OCI-M2 (cell line): ENCODE measurements around the gene MAP2K7.
"Not testable (repeated sequence)": the region's sequence is repeated elsewhere in the genome, so short reads cannot be mapped to it uniquely, and the experiment has no call there.

ENCODE experiments used
- DNase-seq: peaks from one replicate; lab custom pipeline; 2025; ENCODE audit not compliant: unreplicated experiment; lab: John Stamatoyannopoulos, UW

MAP2K7 gene

GRCh38 chr19:7928741-7929701 lies 25.3 kb downstream of the MAP2K7 start:
- DNase-seq: no peak

- DNase-seq: not testable (repeated sequence)
Observed at GRCh38 chr19:7930030-7930429, 26.4 kb downstream of the MAP2K7 start.

- DNase-seq: no peak
Observed at GRCh38 chr19:7930765-7931164, 27.1 kb downstream of the MAP2K7 start.

GRCh38 chr19:7931221-7932061 lies 27.8 kb downstream of the MAP2K7 start:
- DNase-seq: no peak

GRCh38 chr19:7932276-7932929 lies 28.7 kb downstream of the MAP2K7 start:
- no peak for DNase-seq

- no peak for DNase-seq
Observed at GRCh38 chr19:7932930-7933300, 29.2 kb downstream of the MAP2K7 start.

- no peak for DNase-seq
Observed at GRCh38 chr19:7933411-7933810, 29.7 kb downstream of the MAP2K7 start.

GRCh38 chr19:7933828-7934725 lies 30.4 kb downstream of the MAP2K7 start:
- DNase-seq: no peak

GRCh38 chr19:7934766-7935165 lies 31.1 kb downstream of the MAP2K7 start:
- DNase-seq: no peak

- DNase-seq: no peak
Observed at GRCh38 chr19:7940841-7941240, 37.2 kb downstream of the MAP2K7 start.

- no peak for DNase-seq
Observed at GRCh38 chr19:7941895-7942596, 38.4 kb downstream of the MAP2K7 start.

- DNase-seq: no peak
Observed at GRCh38 chr19:7942981-7943443, 39.3 kb downstream of the MAP2K7 start.

- peak; percentile 91 for DNase-seq
Observed at GRCh38 chr19:7943444-7944176, 39.9 kb downstream of the MAP2K7 start, which contains the start of gene TIMM44. TIMM44 (minus strand) TSS chr19:7943666; CDS start chr19:7943651, 15 bp downstream.

- DNase-seq: peak; percentile 67
Observed at GRCh38 chr19:7944177-7944761, 40.6 kb downstream of the MAP2K7 start.

- DNase-seq: no peak
Observed at GRCh38 chr19:7947939-7948338, 44.3 kb downstream of the MAP2K7 start.

- DNase-seq: no peak
Observed at GRCh38 chr19:7953060-7953459, 49.4 kb downstream of the MAP2K7 start.

- DNase-seq: no peak
Observed at GRCh38 chr19:7953576-7953975, 49.9 kb downstream of the MAP2K7 start.

- no peak for DNase-seq
Observed at GRCh38 chr19:7955696-7956095, 52.0 kb downstream of the MAP2K7 start.
